DND-41 (cell line): ENCODE data around the gene EPHB6.

ENCODE experiments used
- EZH2 ChIP-seq: IDR thresholded peaks from 3 replicates; pipeline ENCODE4 v1.6.1; 2012; ENCODE audit warnings: borderline replicate concordance, low read depth, mild to moderate bottlenecking, moderate library complexity, low read length, inconsistent platforms; ENCODE audit not compliant: severe bottlenecking
- TF ChIP-seq, protein P1 (sequence below): IDR thresholded peaks from 2 replicates; pipeline ENCODE4 v1.5.1; 2012; ENCODE audit warnings: borderline replicate concordance, low read length, moderate library complexity, mild to moderate bottlenecking; ENCODE audit not compliant: poor library complexity, severe bottlenecking; ENCODE audit errors: extremely low read depth

DNA sequence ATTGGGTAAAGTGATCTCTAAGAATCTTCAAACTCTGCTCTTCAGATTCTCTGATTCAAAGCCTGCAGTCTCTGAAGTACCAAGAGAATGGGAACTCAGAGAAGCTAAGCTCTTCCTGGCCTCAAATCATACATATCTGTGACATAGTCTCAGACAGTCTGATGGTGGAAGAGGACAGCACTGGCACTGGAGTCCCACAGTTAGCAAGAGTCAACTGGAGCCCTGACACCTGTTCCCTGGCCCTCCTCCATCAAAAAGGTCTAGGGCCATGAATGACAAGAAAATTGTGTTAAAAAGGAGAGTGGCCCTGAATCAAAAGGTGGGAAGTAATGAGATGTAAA is 46.4 kb upstream of the EPHB6 start:
- TF ChIP-seq, protein P1, sequence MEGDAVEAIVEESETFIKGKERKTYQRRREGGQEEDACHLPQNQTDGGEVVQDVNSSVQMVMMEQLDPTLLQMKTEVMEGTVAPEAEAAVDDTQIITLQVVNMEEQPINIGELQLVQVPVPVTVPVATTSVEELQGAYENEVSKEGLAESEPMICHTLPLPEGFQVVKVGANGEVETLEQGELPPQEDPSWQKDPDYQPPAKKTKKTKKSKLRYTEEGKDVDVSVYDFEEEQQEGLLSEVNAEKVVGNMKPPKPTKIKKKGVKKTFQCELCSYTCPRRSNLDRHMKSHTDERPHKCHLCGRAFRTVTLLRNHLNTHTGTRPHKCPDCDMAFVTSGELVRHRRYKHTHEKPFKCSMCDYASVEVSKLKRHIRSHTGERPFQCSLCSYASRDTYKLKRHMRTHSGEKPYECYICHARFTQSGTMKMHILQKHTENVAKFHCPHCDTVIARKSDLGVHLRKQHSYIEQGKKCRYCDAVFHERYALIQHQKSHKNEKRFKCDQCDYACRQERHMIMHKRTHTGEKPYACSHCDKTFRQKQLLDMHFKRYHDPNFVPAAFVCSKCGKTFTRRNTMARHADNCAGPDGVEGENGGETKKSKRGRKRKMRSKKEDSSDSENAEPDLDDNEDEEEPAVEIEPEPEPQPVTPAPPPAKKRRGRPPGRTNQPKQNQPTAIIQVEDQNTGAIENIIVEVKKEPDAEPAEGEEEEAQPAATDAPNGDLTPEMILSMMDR = no peak
- no peak for TF ChIP-seq EZH2
